Bronchial epithelial cell (primary cell): ENCODE results near the gene FGFBP2. TPM values are rescaled to one million over a fixed set of nuclear protein-coding genes. Genes with fewer than 3 reads are reported as not detected.

Source experiments
- DNase-seq: peaks from one replicate; pipeline ENCODE4 v3.0.0-alpha.2; 2010; ENCODE audit warnings: low read depth
- FAIRE-seq: peaks from 2 replicates; lab custom pipeline; 2011; peaks lifted over from hg19 to GRCh38; lab: Jason Lieb, UNC
- H3K27me3 ChIP-seq: 2 replicates; pipeline ENCODE4 v1.5.1; 2011; ENCODE audit warnings: low read length; ENCODE audit not compliant: control insufficient read depth, insufficient read depth
- H3K36me3 ChIP-seq: 2 replicates; pipeline ENCODE4 v1.5.1; 2011; ENCODE audit warnings: low read length; ENCODE audit not compliant: control insufficient read depth, insufficient read depth
- H3K4me3 ChIP-seq: 2 replicates; pipeline ENCODE4 v1.5.1; 2011; ENCODE audit warnings: mild to moderate bottlenecking, low read depth, low read length, control low read depth
- CTCF ChIP-seq: IDR thresholded peaks from 2 replicates; pipeline ENCODE4 v1.5.1; 2011; ENCODE audit warnings: mild to moderate bottlenecking, moderate library complexity, low read length, control low read depth, inconsistent platforms; ENCODE audit not compliant: insufficient read depth, severe bottlenecking
- total RNA-seq: library from RNA; depleted of rRNA; stranded (reverse); fragments of >200 nt; gene quantifications from 2 replicates; pipeline ENCODE4 v1.2.1, GENCODE V29; 2014

The FGFBP2 gene
- total RNA-seq, 1 donor from 2014 or later = not detected

- no peaks in the 10 kb centered on the region for H3K27me3 ChIP-seq
- FAIRE-seq (no peak), DNase-seq (no peak)
- H3K4me3 ChIP-seq = peak overlapping the region; percentile 3
- H3K36me3 ChIP-seq = peaks cover 4% of the 10 kb centered on the region
- no peak for TF ChIP-seq CTCF
Measured at GRCh38 chr4:15935504-15936402, 27.2 kb downstream of the FGFBP2 start.

- Histone ChIP-seq H3K4me3 (no peak overlapping the region), H3K27me3 (no peaks in the 10 kb centered on the region), H3K36me3 (peaks cover 4% of the 10 kb centered on the region)
- DNase-seq (peak; percentile 94), FAIRE-seq (peak; percentile 81)
- TF ChIP-seq CTCF = no peak
Measured at GRCh38 chr4:15934259-15934658, 28.7 kb downstream of the FGFBP2 start.

- FAIRE-seq (no peak), DNase-seq (no peak)
- no peak for TF ChIP-seq CTCF
- Histone ChIP-seq H3K4me3 (no peak overlapping the region), H3K27me3 (no peaks in the 10 kb centered on the region), H3K36me3 (peaks cover 6% of the 10 kb centered on the region)
Measured at GRCh38 chr4:15931451-15932210, 31.3 kb downstream of the FGFBP2 start.

GRCh38 chr4:15930314-15930713 is 32.7 kb downstream of the FGFBP2 start:
- Histone ChIP-seq H3K36me3 (peaks cover 4% of the 10 kb centered on the region), H3K4me3 (no peak overlapping the region), H3K27me3 (no peaks in the 10 kb centered on the region)
- no peak for FAIRE-seq
- no peak for DNase-seq
- no peak for TF ChIP-seq CTCF

- H3K36me3 ChIP-seq = peaks cover 4% of the 10 kb centered on the region
- FAIRE-seq = no peak
Measured at GRCh38 chr4:15929540-15929939, 33.4 kb downstream of the FGFBP2 start.

More at GRCh38 chr4:15929540-15929939, 33.4 kb downstream of the FGFBP2 start:
- no peak overlapping the region for H3K4me3 ChIP-seq
- DNase-seq = no peak
- no peaks in the 10 kb centered on the region for H3K27me3 ChIP-seq
- TF ChIP-seq CTCF = no peak
